ENCODE results near the gene SORBS2. TPM values are rescaled to one million over a fixed set of nuclear protein-coding genes. Genes with fewer than 3 reads are reported as not detected.

Gene SORBS2
- polyA plus RNA-seq, 2 of the 4 experiments (the other 2 are of a cell fraction): 0.23 to 0.90 TPM

DNA sequence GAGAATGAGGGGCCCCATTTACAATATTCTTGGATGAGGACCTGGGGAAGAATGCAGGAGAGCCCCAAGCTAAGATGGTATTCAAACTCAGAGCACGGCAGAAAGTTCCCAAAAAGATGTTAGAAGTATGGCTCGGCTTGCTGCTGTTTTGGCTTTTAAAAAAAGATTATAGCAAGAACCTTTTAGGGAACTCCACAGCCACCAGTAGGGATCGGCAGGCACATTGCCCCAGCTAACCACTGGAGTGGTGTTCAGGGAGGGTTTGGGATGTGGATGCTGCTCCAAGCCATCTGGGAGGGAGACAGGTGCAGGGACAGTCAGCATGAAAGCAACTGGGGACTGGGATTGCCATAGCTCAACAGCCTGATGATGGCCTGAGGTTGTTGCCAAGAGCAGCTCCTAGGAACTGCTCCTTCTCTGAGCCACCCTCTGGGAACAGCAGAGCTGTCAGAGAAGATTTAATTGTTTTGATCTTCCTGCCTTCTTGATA is 63.0 kb downstream of the SORBS2 start:
- CTCF ChIA-PET: no interaction called here
- no peak for ATAC-seq
- H3K4me1 ChIP-seq: no peaks in the 10 kb centered on the region
- no peak for TF ChIP-seq E2F6 (IDR thresholded peaks at IDR 0.05; ENCODE audit: borderline replicate concordance, low read depth)
- no peak for TF ChIP-seq JUN (IDR thresholded peaks at IDR 0.05)
- TF ChIP-seq ZSCAN20 (CRISPR knock-in tag; IDR thresholded peaks at IDR 0.05): no peak
- no peak for TF ChIP-seq EHF (CRISPR knock-in tag; IDR thresholded peaks at IDR 0.05)
- TF ChIP-seq TFCP2L1 (CRISPR knock-in tag; IDR thresholded peaks at IDR 0.05): no peak
- TF ChIP-seq ESRRA (IDR thresholded peaks at IDR 0.05; ENCODE audit: borderline replicate concordance, low read length): no peak
- TF ChIP-seq MAFK (IDR thresholded peaks at IDR 0.05; ENCODE audit: partially characterized antibody): no peak
- no peak for TF ChIP-seq FOSB (CRISPR knock-in tag; IDR thresholded peaks at IDR 0.05)
- TF ChIP-seq KDM5A (IDR thresholded peaks at IDR 0.05): no peak
- no peak for TF ChIP-seq KDM1A (IDR thresholded peaks at IDR 0.05; ENCODE audit: low read depth)
- TF ChIP-seq NPAS2 (CRISPR knock-in tag; IDR thresholded peaks at IDR 0.05; ENCODE audit: borderline replicate concordance): no peak
- TF ChIP-seq RCOR1 (IDR thresholded peaks at IDR 0.05; ENCODE audit: low read depth, low read length): no peak
- TF ChIP-seq, protein P1, sequence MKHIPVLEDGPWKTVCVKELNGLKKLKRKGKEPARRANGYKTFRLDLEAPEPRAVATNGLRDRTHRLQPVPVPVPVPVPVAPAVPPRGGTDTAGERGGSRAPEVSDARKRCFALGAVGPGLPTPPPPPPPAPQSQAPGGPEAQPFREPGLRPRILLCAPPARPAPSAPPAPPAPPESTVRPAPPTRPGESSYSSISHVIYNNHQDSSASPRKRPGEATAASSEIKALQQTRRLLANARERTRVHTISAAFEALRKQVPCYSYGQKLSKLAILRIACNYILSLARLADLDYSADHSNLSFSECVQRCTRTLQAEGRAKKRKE (CRISPR knock-in tag; IDR thresholded peaks at IDR 0.05; ENCODE audit: low read depth): no peak
- no peak for TF ChIP-seq HEYL (CRISPR knock-in tag; IDR thresholded peaks at IDR 0.05)
- TF ChIP-seq NR3C1 (IDR thresholded peaks at IDR 0.05): no peak
- no peak overlapping the region for H3K4me2 ChIP-seq
- no peak for FAIRE-seq
- no peak for DNase-seq (ENCODE audit: low read depth in 1 of 2, low spot score in 1 of 2)
- no peak overlapping the region for H3K4me3 ChIP-seq
- POLR2A ChIA-PET: no interaction called here
- H3K9me3 ChIP-seq: no peaks in the 10 kb centered on the region
- H3K27ac ChIP-seq: no peak overlapping the region
- 62% methylated on average over 3 of the region's 3 CpGs for WGBS (ENCODE audit: missing lambda C conversion rate)

DNA sequence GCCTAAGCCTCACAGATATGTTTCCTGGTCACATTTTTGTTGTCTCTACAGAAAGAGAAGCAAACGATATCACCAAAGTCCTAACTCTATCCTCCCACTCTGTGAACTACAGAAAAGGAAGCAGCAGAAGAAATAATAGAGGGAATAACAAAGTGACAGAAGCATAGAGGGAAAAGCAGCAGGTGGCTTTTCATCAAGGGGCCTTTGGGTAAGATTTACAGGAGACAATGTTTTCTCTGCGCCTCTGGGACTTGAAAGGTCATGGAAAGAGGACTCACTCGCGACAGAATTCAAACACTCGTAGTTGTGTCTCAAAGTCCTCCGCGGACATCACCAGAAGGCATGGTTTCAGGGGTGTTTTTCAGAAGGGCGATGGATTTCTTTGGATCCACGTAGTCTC is 66.1 kb downstream of the SORBS2 start:
- DNase-seq (ENCODE audit: low read depth in 1 of 2, low spot score in 1 of 2) (no peak), ATAC-seq (no peak), FAIRE-seq (no peak)
- POLR2A ChIA-PET: no interaction called here
- no peak for TF ChIP-seq NPAS2 (CRISPR knock-in tag; IDR thresholded peaks at IDR 0.05; ENCODE audit: borderline replicate concordance)
- no peak for TF ChIP-seq JUN (IDR thresholded peaks at IDR 0.05)
- TF ChIP-seq, protein P2, sequence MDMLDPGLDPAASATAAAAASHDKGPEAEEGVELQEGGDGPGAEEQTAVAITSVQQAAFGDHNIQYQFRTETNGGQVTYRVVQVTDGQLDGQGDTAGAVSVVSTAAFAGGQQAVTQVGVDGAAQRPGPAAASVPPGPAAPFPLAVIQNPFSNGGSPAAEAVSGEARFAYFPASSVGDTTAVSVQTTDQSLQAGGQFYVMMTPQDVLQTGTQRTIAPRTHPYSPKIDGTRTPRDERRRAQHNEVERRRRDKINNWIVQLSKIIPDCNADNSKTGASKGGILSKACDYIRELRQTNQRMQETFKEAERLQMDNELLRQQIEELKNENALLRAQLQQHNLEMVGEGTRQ (IDR thresholded peaks at IDR 0.05): no peak
- H3K4me1 ChIP-seq: no peaks in the 10 kb centered on the region
- H3K9me3 ChIP-seq: no peaks in the 10 kb centered on the region
- no peak overlapping the region for H3K4me2 ChIP-seq
- no peak overlapping the region for H3K27ac ChIP-seq
- CTCF ChIA-PET: no interaction called here
- WGBS (ENCODE audit: missing lambda C conversion rate): 78% methylated on average over 9 of the region's 9 CpGs
- no peak overlapping the region for H3K4me3 ChIP-seq

GRCh38 chr4:185744946-185745345 is 67.0 kb downstream of the SORBS2 start:
- ATAC-seq (no peak), DNase-seq (ENCODE audit: low read depth in 1 of 2, low spot score in 1 of 2) (no peak), FAIRE-seq (no peak)
- H3K4me2 ChIP-seq: no peak overlapping the region
- TF ChIP-seq HOXA7 (CRISPR knock-in tag; IDR thresholded peaks at IDR 0.05) (no peak), FOSB (CRISPR knock-in tag; IDR thresholded peaks at IDR 0.05) (no peak), GATA3 (IDR thresholded peaks at IDR 0.05; ENCODE audit: borderline replicate concordance) (no peak), RAD21 (conservative IDR thresholded peaks at IDR 0.05 in 1 of 2, IDR thresholded peaks at IDR 0.05 in 1 of 2) (no peak), CBX8 (IDR thresholded peaks at IDR 0.05) (no peak), MAZ (IDR thresholded peaks at IDR 0.05; ENCODE audit: borderline replicate concordance, low read depth, low read length) (no peak), BHLHE40 (IDR thresholded peaks at IDR 0.05; ENCODE audit: low read depth, low read length) (no peak), ZC3H11A (IDR thresholded peaks at IDR 0.05) (no peak), RFX5 (IDR thresholded peaks at IDR 0.05) (no peak), CHD2 (IDR thresholded peaks at IDR 0.05; ENCODE audit: low read length, partially characterized antibody) (no peak)
- TF ChIP-seq, protein P3, sequence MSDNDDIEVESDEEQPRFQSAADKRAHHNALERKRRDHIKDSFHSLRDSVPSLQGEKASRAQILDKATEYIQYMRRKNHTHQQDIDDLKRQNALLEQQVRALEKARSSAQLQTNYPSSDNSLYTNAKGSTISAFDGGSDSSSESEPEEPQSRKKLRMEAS (IDR thresholded peaks at IDR 0.05): no peak
- WGBS (ENCODE audit: missing lambda C conversion rate): 72% methylated on average over 9 of the region's 9 CpGs
- H3K27ac ChIP-seq: no peak overlapping the region
- H3K9me3 ChIP-seq: no peaks in the 10 kb centered on the region
- no peaks in the 10 kb centered on the region for H3K4me1 ChIP-seq
- no peak overlapping the region for H3K4me3 ChIP-seq
- POLR2A ChIA-PET: no interaction called here
- CTCF ChIA-PET: no interaction called here
